HepG2 (cell line): Measurements from ENCODE around the gene ZCCHC3. TPM values are rescaled to one million over a fixed set of nuclear protein-coding genes. Genes with fewer than 3 reads are reported as not detected.

ENCODE experiments used
- ADNP ChIP-seq: sonication (generic); formaldehyde crosslinking; IDR thresholded peaks from 2 replicates; pipeline ENCODE4 v1.4.0; 2020; ENCODE audit warnings: missing genetic modification reagents
- AHR ChIP-seq: IDR thresholded peaks from 2 replicates; pipeline ENCODE4 v1.6.1; 2018; ENCODE audit warnings: missing genetic modification reagents, missing compliant biosample characterization
- ETV6 ChIP-seq: sonication (generic); formaldehyde crosslinking; conservative IDR thresholded peaks from 2 replicates; pipeline ENCODE4 v1.4.0; 2020; ENCODE audit warnings: missing genetic modification reagents
- HNF4A ChIP-seq: sonication (generic); formaldehyde crosslinking; IDR thresholded peaks from 2 replicates; pipeline ENCODE4 v1.4.0; 2020; ENCODE audit warnings: missing genetic modification reagents
- HNF4G ChIP-seq, 2 experiments: sonication (generic) in 1 of 2; formaldehyde crosslinking in 1 of 2; IDR thresholded peaks; 2 replicates each; pipeline versions ENCODE4 v1.4.0 to v1.6.1; 2011 to 2020; ENCODE audit warnings: borderline replicate concordance in 2 of 2, low read depth in 2 of 2, mild to moderate bottlenecking in 2 of 2, low read length in 1 of 2, missing genetic modification reagents in 1 of 2, moderate library complexity in 1 of 2
- NFYB ChIP-seq: sonication (generic); formaldehyde crosslinking; IDR thresholded peaks from 2 replicates; pipeline ENCODE4 v1.4.0; 2020; ENCODE audit warnings: missing genetic modification reagents
- SNAPC2 ChIP-seq: sonication (generic); formaldehyde crosslinking; IDR thresholded peaks from 2 replicates; pipeline ENCODE4 v1.8.1; 2022; ENCODE audit warnings: mild to moderate bottlenecking, missing genetic modification reagents
- ZC3H13 ChIP-seq: sonication (generic); formaldehyde crosslinking; IDR thresholded peaks from 2 replicates; pipeline ENCODE4 v1.8.1; 2023; ENCODE audit warnings: mild to moderate bottlenecking, missing genetic modification reagents, moderate library complexity
- ZNF24 ChIP-seq: fragments of 450-650 bp; IDR thresholded peaks from 2 replicates; pipeline ENCODE4 v1.6.1; 2017; ENCODE audit warnings: antibody characterized with exemption, mild to moderate bottlenecking
- ZNF569 ChIP-seq: sonication (generic); formaldehyde crosslinking; IDR thresholded peaks from 2 replicates; pipeline ENCODE4 v1.5.0; 2020; ENCODE audit warnings: mild to moderate bottlenecking, missing genetic modification reagents, moderate library complexity, borderline replicate concordance
- ZNF614 ChIP-seq: IDR thresholded peaks from 2 replicates; pipeline ENCODE4 v1.6.1; 2018; ENCODE audit warnings: missing biosample characterization, missing genetic modification reagents, inconsistent platforms, borderline replicate concordance
- ZNF672 ChIP-seq: sonication (generic); formaldehyde crosslinking; IDR thresholded peaks from 2 replicates; pipeline ENCODE4 v1.8.1; 2022; ENCODE audit warnings: missing genetic modification reagents
- ZNF780A ChIP-seq: sonication (generic); formaldehyde crosslinking; IDR thresholded peaks from 2 replicates; pipeline ENCODE4 v1.8.0; 2022; ENCODE audit warnings: mild to moderate bottlenecking, missing genetic modification reagents, moderate library complexity
- ZSCAN30 ChIP-seq: sonication (generic); formaldehyde crosslinking; IDR thresholded peaks from 2 replicates; pipeline ENCODE4 v1.5.0; 2020; ENCODE audit warnings: mild to moderate bottlenecking, missing genetic modification reagents
- polyA plus RNA-seq, 8 experiments: library from polyadenylated mRNA; depleted of rRNA in 3 of 8; stranded (reverse) in 7 of 8; unstranded in 1 of 8; fragments of >200 nt; fragmentation: Illumina TruSeq in 4 of 8; extraction: Trizol in 4 of 8; gene quantifications; 2 replicates each; pipeline versions ENCODE4 v1.2.1 to v1.2.3, GENCODE V29; 2011 to 2016; ENCODE audit warnings: low read depth in 4 of 8, missing spikeins in 1 of 8, mixed read lengths in 1 of 8; ENCODE audit not compliant: insufficient read depth in 1 of 8
- total RNA-seq, 5 experiments: library from RNA; depleted of rRNA; stranded (reverse); fragments of >200 nt; fragmentation: Illumina TruSeq; extraction: Trizol; gene quantifications; 2 replicates each; pipeline ENCODE4 v1.2.3, GENCODE V29; 2016; ENCODE audit warnings: low read depth in 1 of 5
- TF ChIP-seq, protein P1 (sequence below): sonication (generic); formaldehyde crosslinking; IDR thresholded peaks from 2 replicates; pipeline ENCODE4 v1.5.0; 2020; ENCODE audit warnings: mild to moderate bottlenecking, missing genetic modification reagents, moderate library complexity
- TF ChIP-seq, protein P2 (sequence below), 2 experiments: sonication (generic) in 1 of 2; formaldehyde crosslinking in 1 of 2; IDR thresholded peaks; 2 replicates each; pipeline versions ENCODE4 v1.4.0 to v1.6.1; 2016 to 2020; ENCODE audit warnings: borderline replicate concordance in 1 of 2, low read depth in 1 of 2, mild to moderate bottlenecking in 1 of 2, missing genetic modification reagents in 1 of 2
- TF ChIP-seq, protein P3 (sequence below): sonication (generic); formaldehyde crosslinking; IDR thresholded peaks from 2 replicates; pipeline ENCODE4 v1.4.0; 2020; ENCODE audit warnings: mild to moderate bottlenecking, missing genetic modification reagents
- TF ChIP-seq, protein P4 (sequence below): sonication (generic); formaldehyde crosslinking; IDR thresholded peaks from 2 replicates; pipeline ENCODE4 v1.5.0; 2020; ENCODE audit warnings: missing genetic modification reagents, mild to moderate bottlenecking, borderline replicate concordance
- TF ChIP-seq, protein P5 (sequence below): sonication (generic); formaldehyde crosslinking; IDR thresholded peaks from 2 replicates; pipeline ENCODE4 v1.4.0; 2020; ENCODE audit warnings: missing genetic modification reagents

ZCCHC3 gene
- total and polyA plus RNA-seq, 2 of the 13 experiments (the other 11 are each of a cell fraction or from before 2014, with no cell fraction given) = 46.6 to 63.0 TPM

DNA sequence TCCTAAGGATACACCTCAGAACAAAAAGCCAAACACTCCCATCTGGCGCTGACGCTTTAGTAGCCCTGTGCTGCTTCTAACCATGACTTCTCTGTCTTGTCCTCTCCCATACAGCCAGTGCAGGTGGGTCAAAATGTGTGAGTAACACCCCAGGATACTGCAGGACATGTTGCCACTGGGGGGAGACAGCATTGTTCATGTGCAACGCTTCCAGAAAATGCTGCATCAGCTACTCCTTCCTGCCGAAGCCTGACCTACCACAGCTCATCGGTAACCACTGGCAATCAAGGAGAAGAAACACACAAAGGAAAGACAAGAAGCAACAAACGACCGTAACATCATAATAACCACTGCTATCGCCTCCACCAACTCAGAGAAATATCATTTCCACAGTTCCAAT, 38.4 kb upstream of the ZCCHC3 start (continued):
- TF ChIP-seq ZNF24 = no peak
- no peak for TF ChIP-seq ZSCAN30 (CRISPR knock-in tag)
- no peak for TF ChIP-seq ZNF780A (CRISPR knock-in tag)
- TF ChIP-seq, protein P1, sequence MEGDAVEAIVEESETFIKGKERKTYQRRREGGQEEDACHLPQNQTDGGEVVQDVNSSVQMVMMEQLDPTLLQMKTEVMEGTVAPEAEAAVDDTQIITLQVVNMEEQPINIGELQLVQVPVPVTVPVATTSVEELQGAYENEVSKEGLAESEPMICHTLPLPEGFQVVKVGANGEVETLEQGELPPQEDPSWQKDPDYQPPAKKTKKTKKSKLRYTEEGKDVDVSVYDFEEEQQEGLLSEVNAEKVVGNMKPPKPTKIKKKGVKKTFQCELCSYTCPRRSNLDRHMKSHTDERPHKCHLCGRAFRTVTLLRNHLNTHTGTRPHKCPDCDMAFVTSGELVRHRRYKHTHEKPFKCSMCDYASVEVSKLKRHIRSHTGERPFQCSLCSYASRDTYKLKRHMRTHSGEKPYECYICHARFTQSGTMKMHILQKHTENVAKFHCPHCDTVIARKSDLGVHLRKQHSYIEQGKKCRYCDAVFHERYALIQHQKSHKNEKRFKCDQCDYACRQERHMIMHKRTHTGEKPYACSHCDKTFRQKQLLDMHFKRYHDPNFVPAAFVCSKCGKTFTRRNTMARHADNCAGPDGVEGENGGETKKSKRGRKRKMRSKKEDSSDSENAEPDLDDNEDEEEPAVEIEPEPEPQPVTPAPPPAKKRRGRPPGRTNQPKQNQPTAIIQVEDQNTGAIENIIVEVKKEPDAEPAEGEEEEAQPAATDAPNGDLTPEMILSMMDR (CRISPR knock-in tag) = peak; percentile 71
- TF ChIP-seq ZNF614 (CRISPR knock-in tag) = no peak
- TF ChIP-seq ETV6 = no peak
- TF ChIP-seq, protein P2, sequence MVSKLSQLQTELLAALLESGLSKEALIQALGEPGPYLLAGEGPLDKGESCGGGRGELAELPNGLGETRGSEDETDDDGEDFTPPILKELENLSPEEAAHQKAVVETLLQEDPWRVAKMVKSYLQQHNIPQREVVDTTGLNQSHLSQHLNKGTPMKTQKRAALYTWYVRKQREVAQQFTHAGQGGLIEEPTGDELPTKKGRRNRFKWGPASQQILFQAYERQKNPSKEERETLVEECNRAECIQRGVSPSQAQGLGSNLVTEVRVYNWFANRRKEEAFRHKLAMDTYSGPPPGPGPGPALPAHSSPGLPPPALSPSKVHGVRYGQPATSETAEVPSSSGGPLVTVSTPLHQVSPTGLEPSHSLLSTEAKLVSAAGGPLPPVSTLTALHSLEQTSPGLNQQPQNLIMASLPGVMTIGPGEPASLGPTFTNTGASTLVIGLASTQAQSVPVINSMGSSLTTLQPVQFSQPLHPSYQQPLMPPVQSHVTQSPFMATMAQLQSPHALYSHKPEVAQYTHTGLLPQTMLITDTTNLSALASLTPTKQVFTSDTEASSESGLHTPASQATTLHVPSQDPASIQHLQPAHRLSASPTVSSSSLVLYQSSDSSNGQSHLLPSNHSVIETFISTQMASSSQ (IDR thresholded peaks at IDR 0.05; ENCODE audit: low read depth) = no peak
- TF ChIP-seq, protein P2 (CRISPR knock-in tag; IDR thresholded peaks at IDR 0.05; ENCODE audit: borderline replicate concordance) = no peak
- no peak for TF ChIP-seq SNAPC2 (CRISPR knock-in tag)
- TF ChIP-seq HNF4A (CRISPR knock-in tag) = no peak
- TF ChIP-seq, protein P3, sequence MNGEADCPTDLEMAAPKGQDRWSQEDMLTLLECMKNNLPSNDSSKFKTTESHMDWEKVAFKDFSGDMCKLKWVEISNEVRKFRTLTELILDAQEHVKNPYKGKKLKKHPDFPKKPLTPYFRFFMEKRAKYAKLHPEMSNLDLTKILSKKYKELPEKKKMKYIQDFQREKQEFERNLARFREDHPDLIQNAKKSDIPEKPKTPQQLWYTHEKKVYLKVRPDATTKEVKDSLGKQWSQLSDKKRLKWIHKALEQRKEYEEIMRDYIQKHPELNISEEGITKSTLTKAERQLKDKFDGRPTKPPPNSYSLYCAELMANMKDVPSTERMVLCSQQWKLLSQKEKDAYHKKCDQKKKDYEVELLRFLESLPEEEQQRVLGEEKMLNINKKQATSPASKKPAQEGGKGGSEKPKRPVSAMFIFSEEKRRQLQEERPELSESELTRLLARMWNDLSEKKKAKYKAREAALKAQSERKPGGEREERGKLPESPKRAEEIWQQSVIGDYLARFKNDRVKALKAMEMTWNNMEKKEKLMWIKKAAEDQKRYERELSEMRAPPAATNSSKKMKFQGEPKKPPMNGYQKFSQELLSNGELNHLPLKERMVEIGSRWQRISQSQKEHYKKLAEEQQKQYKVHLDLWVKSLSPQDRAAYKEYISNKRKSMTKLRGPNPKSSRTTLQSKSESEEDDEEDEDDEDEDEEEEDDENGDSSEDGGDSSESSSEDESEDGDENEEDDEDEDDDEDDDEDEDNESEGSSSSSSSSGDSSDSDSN (CRISPR knock-in tag) = 0 out of 2 replicates have a peak, but pooled peaks have one; percentile 35
- no peak for TF ChIP-seq ZNF569 (CRISPR knock-in tag)
- TF ChIP-seq ZNF672 (CRISPR knock-in tag) = no peak
- TF ChIP-seq, protein P4, sequence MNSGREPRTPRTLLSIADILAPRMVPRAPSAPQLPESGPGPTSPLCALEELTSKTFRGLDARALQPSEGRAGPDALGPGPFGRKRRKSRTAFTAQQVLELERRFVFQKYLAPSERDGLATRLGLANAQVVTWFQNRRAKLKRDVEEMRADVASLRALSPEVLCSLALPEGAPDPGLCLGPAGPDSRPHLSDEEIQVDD (CRISPR knock-in tag) = no peak
- TF ChIP-seq NFYB (CRISPR knock-in tag) = no peak; the same call in 1 of the 2 replicates
- TF ChIP-seq ADNP (CRISPR knock-in tag) = no peak
- TF ChIP-seq, protein P5, sequence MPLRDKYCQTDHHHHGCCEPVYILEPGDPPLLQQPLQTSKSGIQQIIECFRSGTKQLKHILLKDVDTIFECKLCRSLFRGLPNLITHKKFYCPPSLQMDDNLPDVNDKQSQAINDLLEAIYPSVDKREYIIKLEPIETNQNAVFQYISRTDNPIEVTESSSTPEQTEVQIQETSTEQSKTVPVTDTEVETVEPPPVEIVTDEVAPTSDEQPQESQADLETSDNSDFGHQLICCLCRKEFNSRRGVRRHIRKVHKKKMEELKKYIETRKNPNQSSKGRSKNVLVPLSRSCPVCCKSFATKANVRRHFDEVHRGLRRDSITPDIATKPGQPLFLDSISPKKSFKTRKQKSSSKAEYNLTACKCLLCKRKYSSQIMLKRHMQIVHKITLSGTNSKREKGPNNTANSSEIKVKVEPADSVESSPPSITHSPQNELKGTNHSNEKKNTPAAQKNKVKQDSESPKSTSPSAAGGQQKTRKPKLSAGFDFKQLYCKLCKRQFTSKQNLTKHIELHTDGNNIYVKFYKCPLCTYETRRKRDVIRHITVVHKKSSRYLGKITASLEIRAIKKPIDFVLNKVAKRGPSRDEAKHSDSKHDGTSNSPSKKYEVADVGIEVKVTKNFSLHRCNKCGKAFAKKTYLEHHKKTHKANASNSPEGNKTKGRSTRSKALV (CRISPR knock-in tag) = peak; percentile 49; the same call in 1 of the 2 replicates
- TF ChIP-seq HNF4G (IDR thresholded peaks at IDR 0.05; ENCODE audit: borderline replicate concordance, low read depth, low read length) = no peak
- no peak for TF ChIP-seq HNF4G (CRISPR knock-in tag; IDR thresholded peaks at IDR 0.05; ENCODE audit: borderline replicate concordance, low read depth)
- TF ChIP-seq ZC3H13 = no peak
- no peak for TF ChIP-seq AHR
